NCI-H187 treated with DMSO at 0.1 percent for 48 hours (cell line): Measurements from ENCODE around the gene STYXL1.
"Not testable (repeated sequence)": the region's sequence is repeated elsewhere in the genome, so short reads cannot be mapped to it uniquely, and the experiment has no call there.

Source experiments
- DNase-seq: peaks from one replicate; lab custom pipeline; 2025; lab: John Stamatoyannopoulos, UW

The STYXL1 gene

GRCh38 chr7:76029682-76030081 is 18.1 kb downstream of the STYXL1 start:
- not testable (repeated sequence) for DNase-seq

- DNase-seq = no peak
These were observed 24.8 kb downstream of the STYXL1 start for GRCh38 chr7:76023002-76023401.

- no peak for DNase-seq
These were observed 25.6 kb downstream of the STYXL1 start for GRCh38 chr7:76022026-76022780.

GRCh38 chr7:76020031-76020714 is 27.6 kb downstream of the STYXL1 start:
- peak; percentile 11 for DNase-seq

- DNase-seq = not testable (repeated sequence)
These were observed 29.3 kb downstream of the STYXL1 start for GRCh38 chr7:76018520-76018919.

- no peak for DNase-seq
These were observed 31.4 kb downstream of the STYXL1 start for GRCh38 chr7:76016191-76016947.

GRCh38 chr7:76011442-76011861 is 36.3 kb downstream of the STYXL1 start:
- no peak for DNase-seq

- DNase-seq = no peak
These were observed 37.9 kb downstream of the STYXL1 start for GRCh38 chr7:76009672-76010600.

GRCh38 chr7:76008156-76008687 is 39.6 kb downstream of the STYXL1 start:
- no peak for DNase-seq

GRCh38 chr7:76005004-76005403 is 42.8 kb downstream of the STYXL1 start:
- DNase-seq = not testable (repeated sequence)

GRCh38 chr7:76003351-76003750 is 44.4 kb downstream of the STYXL1 start:
- no peak for DNase-seq

- DNase-seq = no peak
These were observed 45.0 kb downstream of the STYXL1 start for GRCh38 chr7:76002822-76003221.

GRCh38 chr7:76002139-76002538 is 45.7 kb downstream of the STYXL1 start:
- no peak for DNase-seq

- no peak for DNase-seq
These were observed 47.2 kb downstream of the STYXL1 start for GRCh38 chr7:76000566-76000965.

- no peak for DNase-seq
These were observed 49.8 kb downstream of the STYXL1 start for GRCh38 chr7:75998038-75998437.

- DNase-seq = no peak
These were observed 51.3 kb downstream of the STYXL1 start for GRCh38 chr7:75996476-75996875.

- no peak for DNase-seq
These were observed 51.8 kb downstream of the STYXL1 start for GRCh38 chr7:75995996-75996395.

- DNase-seq = no peak
These were observed 52.7 kb downstream of the STYXL1 start for GRCh38 chr7:75995052-75995471.

- DNase-seq = peak; percentile 59
These were observed 53.3 kb downstream of the STYXL1 start, which contains the start of gene TMEM120A for GRCh38 chr7:75994388-75995051. Gene TMEM120A (minus strand): TSS chr7:75994595. CDS start chr7:75994570, 25 bp downstream.

GRCh38 chr7:75993689-75994387 is 54.0 kb downstream of the STYXL1 start:
- no peak for DNase-seq
